IMR-90 (cell line): ENCODE measurements around the gene GNL3L. TPM values are rescaled to one million over a fixed set of nuclear protein-coding genes. Genes with fewer than 3 reads are reported as not detected.
"Not testable (repeated sequence)": the region's sequence is repeated elsewhere in the genome, so short reads cannot be mapped to it uniquely, and the experiment has no call there.

Experiments
- ATAC-seq: fragments of 200-7000 bp; cut with Tn5 transposase; 2 replicates; pipeline ENCODE4 v1.9.1; 2020; ENCODE audit warnings: low read depth, mild to moderate bottlenecking, moderate library complexity
- BruUV-seq: library from RNA; stranded (reverse); fragments of 400-500 nt; replicated peaks from 2 replicates; lab custom pipeline; 2021; lab: Mats Ljungman, UMichigan
- CTCF ChIA-PET: fragments of 300-600 bp; formaldehyde crosslinking; extraction: SDS; loops from one replicate; lab custom pipeline; 2021; ENCODE audit warnings: antibody characterized with exemption; lab: Yijun Ruan, JAX
- POLR2A ChIA-PET: fragments of 300-600 bp; sonication (Branson Sonifier 250); formaldehyde crosslinking; loops from one replicate; lab custom pipeline; 2022; ENCODE audit warnings: antibody characterized with exemption; ENCODE audit not compliant: unreplicated experiment; lab: Charles Lee
- DNase-seq: peaks from one replicate; pipeline ENCODE4 v3.0.0; 2013
- H2AFZ ChIP-seq: replicated peaks from 2 replicates; pipeline ENCODE3; 2013; ENCODE audit warnings: low read length, mild to moderate bottlenecking; ENCODE audit not compliant: poor library complexity
- H2AK5ac ChIP-seq: 2 replicates; pipeline ENCODE4 v1.6.1; 2013; ENCODE audit warnings: low read depth, low read length, inconsistent platforms
- H2AK9ac ChIP-seq: replicated peaks from 2 replicates; pipeline ENCODE3; 2013; ENCODE audit warnings: mild to moderate bottlenecking, low read depth, low read length, moderate library complexity; ENCODE audit not compliant: poor library complexity
- H2BK120ac ChIP-seq: 2 replicates; pipeline ENCODE4 v1.6.1; 2013; ENCODE audit warnings: low read depth, low read length, inconsistent platforms
- H2BK15ac ChIP-seq: 3 replicates; pipeline ENCODE4 v1.6.1; 2013; ENCODE audit warnings: low read depth, low read length, inconsistent platforms
- H2BK20ac ChIP-seq: 2 replicates; pipeline ENCODE4 v1.6.1; 2013; ENCODE audit warnings: low read depth, mild to moderate bottlenecking, inconsistent platforms, low read length, moderate library complexity
- H2BK5ac ChIP-seq: 2 replicates; pipeline ENCODE4 v1.6.1; 2013; ENCODE audit warnings: mild to moderate bottlenecking, low read depth, low read length, inconsistent platforms; ENCODE audit not compliant: poor library complexity, severe bottlenecking
- H3K14ac ChIP-seq: replicated peaks from 2 replicates; pipeline ENCODE4 v1.6.1; 2013; ENCODE audit warnings: low read depth, low read length, inconsistent platforms
- H3K18ac ChIP-seq: 2 replicates; pipeline ENCODE4 v1.6.1; 2013; ENCODE audit warnings: low read depth, low read length, control low read depth
- H3K23ac ChIP-seq: 2 replicates; pipeline ENCODE4 v1.6.1; 2013; ENCODE audit warnings: low read depth, low read length, inconsistent platforms
- H3K27ac ChIP-seq: 2 replicates; pipeline ENCODE4 v1.5.1; 2013; ENCODE audit warnings: mild to moderate bottlenecking, control low read depth, low read length; ENCODE audit not compliant: insufficient read depth
- H3K27me3 ChIP-seq: 2 replicates; pipeline ENCODE4 v1.6.1; 2013; ENCODE audit warnings: low read length; ENCODE audit not compliant: control insufficient read depth, insufficient read depth
- H3K36me3 ChIP-seq: 2 replicates; pipeline ENCODE4 v1.6.1; 2013; ENCODE audit warnings: low read length, mixed read lengths; ENCODE audit not compliant: control insufficient read depth, insufficient read depth
- H3K4ac ChIP-seq: 2 replicates; pipeline ENCODE4 v1.6.1; 2013; ENCODE audit warnings: low read depth, low read length, inconsistent platforms
- H3K4me1 ChIP-seq: 2 replicates; pipeline ENCODE4 v1.6.1; 2013; ENCODE audit warnings: low read length, mixed read lengths; ENCODE audit not compliant: control insufficient read depth, insufficient read depth
- H3K4me2 ChIP-seq: 2 replicates; pipeline ENCODE4 v1.6.1; 2013; ENCODE audit warnings: low read depth, mild to moderate bottlenecking, control low read depth, low read length, moderate library complexity
- H3K4me3 ChIP-seq: 2 replicates; pipeline ENCODE4 v1.5.1; 2013; ENCODE audit warnings: low read depth, mild to moderate bottlenecking, control low read depth, low read length, moderate library complexity; ENCODE audit not compliant: insufficient read depth
- H3K56ac ChIP-seq: 2 replicates; pipeline ENCODE4 v1.6.1; 2013; ENCODE audit warnings: low read length, inconsistent platforms; ENCODE audit not compliant: insufficient read depth; ENCODE audit errors: extremely low read depth
- H3K79me1 ChIP-seq, 2 experiments: 2 replicates each; pipeline ENCODE4 v1.6.1; 2013; ENCODE audit warnings: low read length in 2 of 2, inconsistent platforms in 1 of 2, low read depth in 1 of 2
- H3K9ac ChIP-seq: 2 replicates; pipeline ENCODE4 v1.6.1; 2013; ENCODE audit warnings: low read depth, low read length, control low read depth
- H3K9me1 ChIP-seq: 2 replicates; pipeline ENCODE4 v1.6.1; 2013; ENCODE audit warnings: low read length, inconsistent platforms; ENCODE audit not compliant: insufficient read depth
- H3K9me3 ChIP-seq: 2 replicates; pipeline ENCODE4 v1.6.1; 2013; ENCODE audit warnings: low read length; ENCODE audit not compliant: control insufficient read depth, insufficient read depth
- H4K20me1 ChIP-seq: 2 replicates; pipeline ENCODE4 v1.6.1; 2013; ENCODE audit warnings: low read length, inconsistent platforms; ENCODE audit not compliant: insufficient read depth
- H4K5ac ChIP-seq: 2 replicates; pipeline ENCODE4 v1.6.1; 2013; ENCODE audit warnings: mild to moderate bottlenecking, low read depth, low read length, control low read depth
- H4K8ac ChIP-seq, 2 experiments: 2 replicates each; pipeline ENCODE4 v1.6.1; 2013; ENCODE audit warnings: low read depth in 2 of 2, low read length in 2 of 2, control low read depth in 1 of 2, inconsistent platforms in 1 of 2
- H4K91ac ChIP-seq: 2 replicates; pipeline ENCODE4 v1.6.1; 2013; ENCODE audit warnings: low read depth, low read length, inconsistent platforms; ENCODE audit not compliant: insufficient read depth
- BHLHE40 ChIP-seq: fragments of 150-350 bp; IDR thresholded peaks from 2 replicates; pipeline ENCODE4 v1.6.1; 2016; ENCODE audit warnings: mild to moderate bottlenecking, low read depth, low read length
- CTCF ChIP-seq: conservative IDR thresholded peaks from 2 replicates; pipeline ENCODE4 v1.5.1; 2012; ENCODE audit warnings: mild to moderate bottlenecking, low read depth, low read length, improper control_type of control experiment
- FOS ChIP-seq: fragments of 150-350 bp; IDR thresholded peaks from 2 replicates; pipeline ENCODE4 v1.6.1; 2016; ENCODE audit warnings: low read depth, low read length
- MXI1 ChIP-seq: IDR thresholded peaks from 2 replicates; pipeline ENCODE4 v1.6.1; 2012; ENCODE audit warnings: low read depth, mild to moderate bottlenecking, low read length, moderate library complexity, borderline replicate concordance
- RFX5 ChIP-seq: IDR thresholded peaks from 2 replicates; pipeline ENCODE4 v1.8.0; 2012; ENCODE audit warnings: low read depth, mild to moderate bottlenecking, low read length, moderate library complexity
- WGBS, 2 experiments: methylation state at CpG; one replicate each; pipeline versions ENCODE4 v1.1.5 to v1.1.7; 2013; ENCODE audit warnings: missing lambda C conversion rate in 2 of 2; ENCODE audit not compliant: insufficient read length in 1 of 2; ENCODE audit errors: extremely low coverage in 2 of 2; 5-methylcytosine and 5-hydroxymethylcytosine counted together
- dilution Hi-C: fragments of 300-500 bp; cut with HindIII; formaldehyde crosslinking; loops from one replicate; pipeline ENCODE4 v1.14.3; 2018; ENCODE audit warnings: low sequenced_read_pairs; ENCODE audit not compliant: unreplicated experiment
- in situ Hi-C: fragments of 300-500 bp; cut with MboI; formaldehyde crosslinking; loops from 3 replicates; pipeline ENCODE4 v1.14.3; 2019; ENCODE audit warnings: low sequenced_read_pairs, inconsistent platforms, mixed read lengths
- intact Hi-C: fragments of 100-400 bp; cut with micrococcal nuclease; formaldehyde crosslinking; loops from 2 replicates; pipeline ENCODE4 v1.10.0; 2022
- polyA plus RNA-seq, 3 experiments: library from polyadenylated mRNA; depleted of rRNA; stranded (reverse); fragments of >200 nt; gene quantifications; 2 replicates each; pipeline ENCODE4 v1.2.3, GENCODE V29; 2012; ENCODE audit warnings: low replicate concordance in 1 of 3
- total RNA-seq: library from RNA; depleted of rRNA; stranded (reverse); fragments of >200 nt; gene quantifications from 2 replicates; pipeline ENCODE4 v1.2.3, GENCODE V29; 2012

The GNL3L gene
- total and polyA plus RNA-seq, 2 of the 4 experiments (the other 2 are of a cell fraction): 16.5 to 48.8 TPM

GRCh38 chrX:54570332-54570731, 40.3 kb downstream of the GNL3L start:
- dilution Hi-C loops (no loop called here), intact Hi-C loops (no loop called here), in situ Hi-C loops (no loop called here)
- no peak overlapping the region for H2BK20ac ChIP-seq
- H4K20me1 ChIP-seq: no peaks in the 10 kb centered on the region
- no peak overlapping the region for H2BK120ac ChIP-seq
- H3K27me3 ChIP-seq: no peaks in the 10 kb centered on the region
- H3K9me3 ChIP-seq: no peaks in the 10 kb centered on the region
- H3K4me3 ChIP-seq: no peak overlapping the region
- ATAC-seq: no peak
- BruUV-seq: no TSS peak
- H4K91ac ChIP-seq: no peak overlapping the region
- H3K27ac ChIP-seq: no peak overlapping the region
- H3K9me1 ChIP-seq: no peaks in the 10 kb centered on the region
- H3K14ac ChIP-seq: no peak overlapping the region
- H3K79me1 ChIP-seq: no peaks in the 10 kb centered on the region
- no peak overlapping the region for H2BK15ac ChIP-seq
- H2AK9ac ChIP-seq: no peak overlapping the region
- no peak overlapping the region for H3K9ac ChIP-seq
- no peak overlapping the region for H3K4me2 ChIP-seq
- H4K8ac ChIP-seq: no peak overlapping the region
- no peaks in the 10 kb centered on the region for H3K4me1 ChIP-seq
- H3K36me3 ChIP-seq: no peaks in the 10 kb centered on the region
- no peak overlapping the region for H3K56ac ChIP-seq
- POLR2A ChIA-PET: no interaction called here
- no peak overlapping the region for H3K18ac ChIP-seq
- no peak overlapping the region for H2BK5ac ChIP-seq
- no peak for DNase-seq
- CTCF ChIA-PET: no interaction called here
- no peak for TF ChIP-seq MXI1
- no peak for TF ChIP-seq FOS
- TF ChIP-seq RFX5: no peak
- no peak for TF ChIP-seq BHLHE40
- TF ChIP-seq CTCF: no peak
- no peak overlapping the region for H2AFZ ChIP-seq
- no peak overlapping the region for H2AK5ac ChIP-seq
- H3K4ac ChIP-seq: no peak overlapping the region
- H3K23ac ChIP-seq: no peak overlapping the region
- H4K5ac ChIP-seq: no peak overlapping the region

- H3K27me3 ChIP-seq, DNase-seq, CTCF ChIA-PET, intact Hi-C loops, H3K14ac ChIP-seq, H2BK15ac ChIP-seq, H4K8ac ChIP-seq, H3K56ac ChIP-seq, dilution Hi-C loops, ATAC-seq, H3K9me1 ChIP-seq, H2BK20ac ChIP-seq, H3K23ac ChIP-seq, H3K9ac ChIP-seq, H3K4ac ChIP-seq, H2BK120ac ChIP-seq, H2AFZ ChIP-seq, H3K18ac ChIP-seq, in situ Hi-C loops, H2AK5ac ChIP-seq, H3K4me2 ChIP-seq, BruUV-seq, POLR2A ChIA-PET, H4K20me1 ChIP-seq, H3K79me1 ChIP-seq, H4K5ac ChIP-seq, H3K36me3 ChIP-seq, H3K9me3 ChIP-seq, H2AK9ac ChIP-seq, H3K4me3 ChIP-seq, H3K27ac ChIP-seq, H3K4me1 ChIP-seq, H4K91ac ChIP-seq, H2BK5ac ChIP-seq: not testable (repeated sequence)
- WGBS, 2 experiments: no CpG with 5 or more reads among the region's 31 CpGs
Measured at GRCh38 chrX:54572641-54573040, 42.6 kb downstream of the GNL3L start.
